GM12801 (cell line): Measurements from ENCODE around the gene STIP1.

ENCODE experiments used
- CTCF ChIP-seq: IDR thresholded peaks from one replicate; pipeline ENCODE4 v1.5.1; 2011; ENCODE audit warnings: control low read depth; ENCODE audit not compliant: insufficient read length; ENCODE audit errors: extremely low read depth

Gene STIP1

GRCh38 chr11:64151337-64151736 is 34.6 kb upstream of the STIP1 start:
- TF ChIP-seq CTCF: no peak

GRCh38 chr11:64152841-64153691 is 32.9 kb upstream of the STIP1 start:
- TF ChIP-seq CTCF: no peak

GRCh38 chr11:64153812-64154211 is 32.2 kb upstream of the STIP1 start:
- no peak for TF ChIP-seq CTCF

- TF ChIP-seq CTCF: no peak
Measured at GRCh38 chr11:64156235-64157011, 29.5 kb upstream of the STIP1 start.

GRCh38 chr11:64157631-64158394 is 28.2 kb upstream of the STIP1 start:
- no peak for TF ChIP-seq CTCF

GRCh38 chr11:64161037-64161436 is 24.9 kb upstream of the STIP1 start:
- no peak for TF ChIP-seq CTCF

- TF ChIP-seq CTCF: no peak
Measured at GRCh38 chr11:64163951-64164350, 22.0 kb upstream of the STIP1 start.
